Endodermal cell (in vitro differentiated cells): ENCODE results near the gene NUP107. TPM values are rescaled to one million over a fixed set of nuclear protein-coding genes. Genes with fewer than 3 reads are reported as not detected.

ENCODE experiments used
- DNase-seq: peaks from one replicate; pipeline ENCODE4 v3.0.0-alpha.2; 2017
- H3K27ac ChIP-seq: 2 replicates; pipeline ENCODE4 v1.5.1; 2013; ENCODE audit warnings: mild to moderate bottlenecking, low read depth, low read length, moderate library complexity
- H3K27me3 ChIP-seq: 2 replicates; pipeline ENCODE4 v1.6.1; 2013; ENCODE audit warnings: mild to moderate bottlenecking, low read length, moderate library complexity; ENCODE audit not compliant: insufficient read depth, control insufficient read depth, poor library complexity, severe bottlenecking
- H3K36me3 ChIP-seq: 2 replicates; pipeline ENCODE4 v1.7.0; 2013; ENCODE audit warnings: mild to moderate bottlenecking, low read length, moderate library complexity; ENCODE audit not compliant: control insufficient read depth, insufficient read depth
- H3K4me1 ChIP-seq: one replicate; pipeline ENCODE4 v1.7.0; 2013; ENCODE audit warnings: low read length; ENCODE audit not compliant: control insufficient read depth, insufficient read depth
- H3K4me3 ChIP-seq: 2 replicates; pipeline ENCODE4 v1.5.1; 2013; ENCODE audit warnings: mild to moderate bottlenecking, low read length, moderate library complexity
- H3K9ac ChIP-seq: 2 replicates; pipeline ENCODE4 v1.6.1; 2013; ENCODE audit warnings: mild to moderate bottlenecking, low read length, moderate library complexity; ENCODE audit not compliant: poor library complexity, severe bottlenecking; ENCODE audit errors: extremely low read depth
- H3K9me3 ChIP-seq: 2 replicates; pipeline ENCODE4 v1.6.1; 2013; ENCODE audit warnings: mild to moderate bottlenecking, low read length, moderate library complexity; ENCODE audit not compliant: control insufficient read depth
- H3K27ac Mint-ChIP-seq: 2 replicates; pipeline ENCODE4 v1.8.0; 2020; ENCODE audit warnings: mixed read lengths
- H3K27me3 Mint-ChIP-seq: 2 replicates; pipeline ENCODE4 v1.8.0; 2021; ENCODE audit warnings: mild to moderate bottlenecking, mixed read lengths; ENCODE audit not compliant: insufficient read depth
- H3K36me3 Mint-ChIP-seq: 2 replicates; pipeline ENCODE4 v1.8.0; 2020; ENCODE audit warnings: low read depth, mixed read lengths
- H3K4me1 Mint-ChIP-seq: 2 replicates; pipeline ENCODE4 v1.8.0; 2020; ENCODE audit warnings: mixed read lengths
- H3K4me3 Mint-ChIP-seq: 2 replicates; pipeline ENCODE4 v1.8.0; 2020; ENCODE audit warnings: mild to moderate bottlenecking, moderate library complexity, mixed read lengths
- H3K9me3 Mint-ChIP-seq: 2 replicates; pipeline ENCODE4 v1.8.0; 2020; ENCODE audit warnings: mild to moderate bottlenecking, mixed read lengths
- WGBS, 2 experiments: methylation state at CpG; one replicate each; pipeline versions ENCODE4 v1.1.5 to v1.1.7; 2013; ENCODE audit warnings: missing lambda C conversion rate in 2 of 2, mixed read lengths in 1 of 2; ENCODE audit not compliant: insufficient coverage in 1 of 2, insufficient read length in 1 of 2; 5-methylcytosine and 5-hydroxymethylcytosine counted together
- total RNA-seq, 2 donors: library from RNA; stranded (reverse); fragmentation: NEBNext Ultra II Directional in 1 of 2; extraction: Animal tissue kit (Norgen Biotek cat#: 25700) in 1 of 2; gene quantifications; 2 replicates in 1 of 2; 3 replicates in 1 of 2; pipeline ENCODE4 v1.2.1, GENCODE V29; 2021
- TF ChIP-seq, protein P1 (sequence below): fragments of 200-600 bp; sonication (generic); conservative IDR thresholded peaks from 2 replicates; pipeline ENCODE4 v1.5.0; 2021; ENCODE audit warnings: antibody characterized with exemption, mild to moderate bottlenecking

Gene NUP107
- total RNA-seq, 2 donors from 2014 or later = 116 to 130 TPM

GRCh38 chr12:68766646-68767045 lies 79.9 kb downstream of the NUP107 start:
- TF ChIP-seq, protein P1, sequence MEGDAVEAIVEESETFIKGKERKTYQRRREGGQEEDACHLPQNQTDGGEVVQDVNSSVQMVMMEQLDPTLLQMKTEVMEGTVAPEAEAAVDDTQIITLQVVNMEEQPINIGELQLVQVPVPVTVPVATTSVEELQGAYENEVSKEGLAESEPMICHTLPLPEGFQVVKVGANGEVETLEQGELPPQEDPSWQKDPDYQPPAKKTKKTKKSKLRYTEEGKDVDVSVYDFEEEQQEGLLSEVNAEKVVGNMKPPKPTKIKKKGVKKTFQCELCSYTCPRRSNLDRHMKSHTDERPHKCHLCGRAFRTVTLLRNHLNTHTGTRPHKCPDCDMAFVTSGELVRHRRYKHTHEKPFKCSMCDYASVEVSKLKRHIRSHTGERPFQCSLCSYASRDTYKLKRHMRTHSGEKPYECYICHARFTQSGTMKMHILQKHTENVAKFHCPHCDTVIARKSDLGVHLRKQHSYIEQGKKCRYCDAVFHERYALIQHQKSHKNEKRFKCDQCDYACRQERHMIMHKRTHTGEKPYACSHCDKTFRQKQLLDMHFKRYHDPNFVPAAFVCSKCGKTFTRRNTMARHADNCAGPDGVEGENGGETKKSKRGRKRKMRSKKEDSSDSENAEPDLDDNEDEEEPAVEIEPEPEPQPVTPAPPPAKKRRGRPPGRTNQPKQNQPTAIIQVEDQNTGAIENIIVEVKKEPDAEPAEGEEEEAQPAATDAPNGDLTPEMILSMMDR = no peak
- Histone ChIP-seq H3K27me3 (no peaks in the 10 kb centered on the region), H3K27ac (no peak overlapping the region), H3K4me3 (no peak overlapping the region), H3K36me3 (peaks cover 22% of the 10 kb centered on the region), H3K4me1 (no peaks in the 10 kb centered on the region), H3K9ac (no peak overlapping the region), H3K9me3 (no peaks in the 10 kb centered on the region)
- no peaks in the 10 kb centered on the region for H3K27me3 Mint-ChIP-seq
- WGBS, 2 experiments = 95 to 100% methylated on average over 2 of the region's 2 CpGs
- H3K36me3 Mint-ChIP-seq = peaks cover 41% of the 10 kb centered on the region
- no peak overlapping the region for H3K27ac Mint-ChIP-seq
- no peaks in the 10 kb centered on the region for H3K9me3 Mint-ChIP-seq
- no peak overlapping the region for H3K4me3 Mint-ChIP-seq
- no peak for DNase-seq
- peaks cover 5% of the 10 kb centered on the region for H3K4me1 Mint-ChIP-seq

- DNase-seq = no peak
- no peaks in the 10 kb centered on the region for H3K4me1 ChIP-seq
- H3K9ac ChIP-seq = no peak overlapping the region
- no peaks in the 10 kb centered on the region for H3K27me3 ChIP-seq
- no peaks in the 10 kb centered on the region for H3K9me3 ChIP-seq
- no peaks in the 10 kb centered on the region for H3K4me1 Mint-ChIP-seq
- TF ChIP-seq, protein P1 = no peak
- H3K4me3 ChIP-seq = no peak overlapping the region
- no peaks in the 10 kb centered on the region for H3K9me3 Mint-ChIP-seq
- H3K36me3 ChIP-seq = peaks cover 19% of the 10 kb centered on the region
- no peaks in the 10 kb centered on the region for H3K27me3 Mint-ChIP-seq
- peaks cover 36% of the 10 kb centered on the region for H3K36me3 Mint-ChIP-seq
- no peak overlapping the region for H3K4me3 Mint-ChIP-seq
- no peak overlapping the region for H3K27ac ChIP-seq
- 89 to 95% methylated on average over 3 to 4 of the region's 7 CpGs for WGBS, 2 experiments
- H3K27ac Mint-ChIP-seq = no peak overlapping the region
Observed at GRCh38 chr12:68767191-68767590, 80.4 kb downstream of the NUP107 start.

DNA sequence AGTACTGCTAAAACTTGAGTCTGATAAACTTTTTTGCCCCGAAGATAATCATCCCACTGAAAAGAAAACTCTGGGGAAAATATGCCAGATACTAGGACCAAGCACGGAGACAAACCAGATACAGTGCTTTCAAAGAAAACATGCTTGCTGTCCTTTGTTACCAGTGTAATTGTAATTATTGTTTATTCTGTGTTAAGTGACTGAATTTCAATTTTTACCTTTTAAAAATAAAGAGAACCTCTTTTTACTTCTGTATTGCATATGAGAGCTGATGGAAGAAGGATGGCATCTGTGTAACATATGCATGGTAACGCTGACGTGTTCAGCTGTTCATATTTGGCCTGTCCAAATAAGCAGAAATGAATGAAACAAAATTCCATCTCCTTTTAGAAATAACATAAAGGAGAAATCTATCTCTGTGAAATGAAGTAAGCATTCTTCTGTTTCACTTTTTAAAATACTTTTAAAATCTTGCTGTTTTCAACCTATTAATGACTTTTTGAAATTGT lies 81.7 kb downstream of the NUP107 start:
- H3K27ac ChIP-seq = no peak overlapping the region
- TF ChIP-seq, protein P1 = no peak
- no peak overlapping the region for H3K9ac ChIP-seq
- H3K4me3 Mint-ChIP-seq = no peak overlapping the region
- H3K4me3 ChIP-seq = no peak overlapping the region
- H3K36me3 ChIP-seq = peaks cover 19% of the 10 kb centered on the region
- H3K9me3 Mint-ChIP-seq = no peaks in the 10 kb centered on the region
- no peak for DNase-seq
- H3K27me3 ChIP-seq = no peaks in the 10 kb centered on the region
- no peaks in the 10 kb centered on the region for H3K27me3 Mint-ChIP-seq
- peaks cover 25% of the 10 kb centered on the region for H3K36me3 Mint-ChIP-seq
- H3K4me1 ChIP-seq = no peaks in the 10 kb centered on the region
- H3K27ac Mint-ChIP-seq = no peak overlapping the region
- WGBS, 2 experiments = 87 to 100% methylated on average over 3 to 4 of the region's 4 CpGs
- no peaks in the 10 kb centered on the region for H3K4me1 Mint-ChIP-seq
- H3K9me3 ChIP-seq = no peaks in the 10 kb centered on the region
